GM12878 (cell line): ENCODE measurements around the gene LSAMP. TPM values are rescaled to one million over a fixed set of nuclear protein-coding genes. Genes with fewer than 3 reads are reported as not detected.

Experiments used
- ATAC-seq: fragments of 200-7000 bp; cut with Tn5 transposase; 3 replicates; pipeline ENCODE4 v1.9.1; 2020; ENCODE audit warnings: mild to moderate bottlenecking, moderate library complexity
- BruUV-seq: library from RNA; stranded (reverse); fragments of 400-500 nt; replicated peaks from 2 replicates; lab custom pipeline; 2021; lab: Mats Ljungman, UMichigan
- CTCF ChIA-PET: fragments of 300-600 bp; sonication (Branson Sonifier 250); formaldehyde crosslinking; extraction: SDS; loops from one replicate; lab custom pipeline; 2021; ENCODE audit warnings: inconsistent platforms; lab: Yijun Ruan, JAX
- POLR2A ChIA-PET: fragments of 350-600 bp; formaldehyde crosslinking; extraction: SDS; loops from one replicate; lab custom pipeline; 2021; ENCODE audit warnings: inconsistent platforms; lab: Charles Lee
- RAD21 ChIA-PET: fragments of 300-600 bp; sonication (Branson Sonifier 250); formaldehyde crosslinking; loops from one replicate; lab custom pipeline; 2023; ENCODE audit warnings: antibody characterized with exemption; ENCODE audit not compliant: unreplicated experiment; lab: Charles Lee
- SMC1A ChIA-PET: fragments of 300-600 bp; sonication (Branson Sonifier 250); formaldehyde crosslinking; loops from one replicate; lab custom pipeline; 2023; ENCODE audit not compliant: unreplicated experiment, uncharacterized antibody; lab: Charles Lee
- DNase-seq: peaks from one replicate; pipeline ENCODE4 v3.0.0-alpha.2; 2011; ENCODE audit warnings: low read depth, low spot score
- FAIRE-seq: peaks from 3 replicates; lab custom pipeline; 2011; peaks lifted over from hg19 to GRCh38; lab: Jason Lieb, UNC
- H2AFZ ChIP-seq: 2 replicates; pipeline ENCODE4 v1.6.0; 2011; ENCODE audit warnings: low read depth, low read length, control low read depth; ENCODE audit not compliant: control insufficient read depth
- H3K27ac ChIP-seq: 2 replicates; pipeline ENCODE4 v1.5.1; 2011; ENCODE audit warnings: control low read depth; ENCODE audit not compliant: control insufficient read depth, insufficient read depth
- H3K27me3 ChIP-seq, 2 experiments: replicated peaks in 1 of 2; 2 replicates each; pipeline versions ENCODE4 v1.6.0 to v1.6.1; 2011; ENCODE audit warnings: low read length in 1 of 2; ENCODE audit not compliant: control insufficient read depth in 2 of 2, insufficient read depth in 2 of 2
- H3K36me3 ChIP-seq, 2 experiments: 2 replicates each; pipeline ENCODE4 v1.5.1; 2011; ENCODE audit warnings: low read length in 1 of 2; ENCODE audit not compliant: control insufficient read depth in 2 of 2, insufficient read depth in 2 of 2
- H3K4me1 ChIP-seq: 2 replicates; pipeline ENCODE4 v1.6.1; 2011; ENCODE audit warnings: mild to moderate bottlenecking, low read length, moderate library complexity, mixed read lengths; ENCODE audit not compliant: control insufficient read depth, insufficient read depth
- H3K4me2 ChIP-seq: 2 replicates; pipeline ENCODE4 v1.6.0; 2011; ENCODE audit warnings: control low read depth; ENCODE audit not compliant: control insufficient read depth, insufficient read depth
- H3K4me3 ChIP-seq: fragments of 200-600 bp; sonication (generic); 2 replicates; pipeline ENCODE4 v1.5.1; 2016
- H3K79me2 ChIP-seq: 2 replicates; pipeline ENCODE4 v1.6.0; 2011; ENCODE audit warnings: low read length; ENCODE audit not compliant: control insufficient read depth, insufficient read depth
- H3K9ac ChIP-seq: 2 replicates; pipeline ENCODE4 v1.8.0; 2011; ENCODE audit warnings: low read length, control low read depth, mixed read lengths; ENCODE audit not compliant: control insufficient read depth, insufficient read depth
- H3K9me3 ChIP-seq: replicated peaks from 3 replicates; pipeline ENCODE4 v1.5.1; 2011; ENCODE audit warnings: mild to moderate bottlenecking, low read length; ENCODE audit not compliant: control insufficient read depth, insufficient read depth
- H4K20me1 ChIP-seq: 2 replicates; pipeline ENCODE4 v1.6.0; 2011; ENCODE audit not compliant: control insufficient read depth, insufficient read depth
- BACH1 ChIP-seq: fragments of 450-650 bp; IDR thresholded peaks from 2 replicates; pipeline ENCODE4 v1.6.1; 2017; ENCODE audit warnings: mild to moderate bottlenecking, borderline replicate concordance
- CHD1 ChIP-seq: IDR thresholded peaks from 2 replicates; pipeline ENCODE4 v1.6.1; 2012; ENCODE audit warnings: low read depth, low read length, improper control_type of control experiment
- CHD2 ChIP-seq: IDR thresholded peaks from 2 replicates; pipeline ENCODE4 v1.6.1; 2011; ENCODE audit warnings: low read depth, low read length, improper control_type of control experiment, borderline replicate concordance
- EGR1 ChIP-seq, 2 experiments: IDR thresholded peaks; 1 replicate in 1 of 2; 2 replicates in 1 of 2; pipeline ENCODE4 v1.6.1; 2011 to 2012; ENCODE audit warnings: low read depth in 2 of 2, low read length in 2 of 2, borderline replicate concordance in 1 of 2, mild to moderate bottlenecking in 1 of 2, moderate library complexity in 1 of 2
- MTA2 ChIP-seq: fragments of 450-650 bp; IDR thresholded peaks from 2 replicates; pipeline ENCODE4 v1.6.1; 2016; ENCODE audit warnings: low read depth, mild to moderate bottlenecking, moderate library complexity
- MYB ChIP-seq: fragments of 150-350 bp; IDR thresholded peaks from 2 replicates; pipeline ENCODE4 v1.6.1; 2014; ENCODE audit warnings: mild to moderate bottlenecking, low read depth, low read length, borderline replicate concordance
- RELA ChIP-seq: fragments of 450-650 bp; IDR thresholded peaks from 2 replicates; pipeline ENCODE4 v1.8.0; 2014; ENCODE audit warnings: borderline replicate concordance; ENCODE audit not compliant: partially characterized antibody
- SMAD5 ChIP-seq: IDR thresholded peaks from 2 replicates; pipeline ENCODE4 v1.6.1; 2016; ENCODE audit warnings: antibody characterized with exemption, low read depth
- SMARCA5 ChIP-seq: fragments of 450-650 bp; IDR thresholded peaks from 2 replicates; pipeline ENCODE4 v1.6.1; 2017; ENCODE audit warnings: mild to moderate bottlenecking
- SREBF2 ChIP-seq: IDR thresholded peaks from 2 replicates; pipeline ENCODE4 v1.6.1; 2012; ENCODE audit warnings: mild to moderate bottlenecking, low read length
- TCF7 ChIP-seq: IDR thresholded peaks from 2 replicates; pipeline ENCODE4 v1.6.1; 2014; ENCODE audit warnings: antibody characterized with exemption, borderline replicate concordance
- ZBED1 ChIP-seq: IDR thresholded peaks from 2 replicates; pipeline ENCODE4 v1.6.1; 2016; ENCODE audit warnings: borderline replicate concordance
- ZBTB40 ChIP-seq: fragments of 450-650 bp; IDR thresholded peaks from 2 replicates; pipeline ENCODE4 v1.6.1; 2016; ENCODE audit warnings: mild to moderate bottlenecking, moderate library complexity, borderline replicate concordance
- ZNF24 ChIP-seq: fragments of 450-650 bp; IDR thresholded peaks from 2 replicates; pipeline ENCODE4 v1.6.1; 2017; ENCODE audit warnings: antibody characterized with exemption, mild to moderate bottlenecking
- ZNF622 ChIP-seq: fragments of 450-650 bp; IDR thresholded peaks from 2 replicates; pipeline ENCODE4 v1.6.1; 2017; ENCODE audit warnings: mild to moderate bottlenecking, inconsistent platforms
- WGBS: methylation state at CpG from one replicate; pipeline ENCODE4 v1.1.6; 2016; ENCODE audit warnings: low lambda C conversion rate; ENCODE audit not compliant: insufficient replicate concordance, insufficient coverage; ENCODE audit errors: missing lambda C conversion rate; 5-methylcytosine and 5-hydroxymethylcytosine counted together
- in situ Hi-C: fragments of 300-500 bp; cut with MboI; formaldehyde crosslinking; loops from 9 replicates; pipeline ENCODE4 v1.14.3; 2018; ENCODE audit warnings: mixed read lengths
- intact Hi-C: fragments of 100-400 bp; cut with micrococcal nuclease; formaldehyde crosslinking; loops from one replicate; pipeline ENCODE4 v1.14.2; 2022; ENCODE audit not compliant: unreplicated experiment
- polyA plus RNA-seq, 11 experiments: library from polyadenylated mRNA; depleted of rRNA in 4 of 11; unstranded in 6 of 11; stranded (reverse) in 5 of 11; fragments of >200 nt; fragmentation: Nextera tagmentation in 4 of 11; fragmentation: Illumina TruSeq in 1 of 11; extraction: Ambion mirVana in 4 of 11; extraction: Trizol in 1 of 11; gene quantifications; 1 replicate in 1 of 11; 2 replicates in 10 of 11; pipeline versions ENCODE4 v1.2.1 to v1.2.3, GENCODE V29; 2011 to 2016; ENCODE audit warnings: inconsistent platforms in 2 of 11, missing spikeins in 2 of 11, low read depth in 1 of 11
- total RNA-seq, 4 experiments: library from RNA; depleted of rRNA in 3 of 4; stranded (reverse); fragments of >200 nt in 3 of 4; fragmentation: Illumina TruSeq in 1 of 4; extraction: Trizol in 1 of 4; gene quantifications; 2 replicates each; pipeline versions ENCODE4 v1.2.1 to v1.2.3, GENCODE V29; 2013 to 2021

LSAMP gene
- total and polyA plus RNA-seq, 10 of the 15 experiments (the other 5 are each of a cell fraction or from before 2014, with no cell fraction given) = 2.0 to 12.7 (median 6.5) TPM

GRCh38 chr3:115779011-115779410 lies 666.3 kb downstream of the LSAMP start:
- Histone ChIP-seq H4K20me1 (no peaks in the 10 kb centered on the region), H2AFZ (no peak overlapping the region), H3K27me3 (peaks cover 0 to 2% of the 10 kb centered on the region in 2 experiments; a peak in 2 of 4 replicates), H3K4me1 (no peaks in the 10 kb centered on the region; the same call in 1 of the 2 replicates), H3K9ac (no peak overlapping the region), H3K36me3 (no peaks in the 10 kb centered on the region), H3K9me3 (no peaks in the 10 kb centered on the region), H3K27ac (no peak overlapping the region), H3K79me2 (no peaks in the 10 kb centered on the region), H3K4me2 (no peak overlapping the region), H3K4me3 (no peak overlapping the region)
- ChIA-PET POLR2A (no interaction called here), SMC1A (no interaction called here), RAD21 (no interaction called here), CTCF (no interaction called here)
- intact Hi-C loops (no loop called here), in situ Hi-C loops (no loop called here)
- FAIRE-seq (no peak), ATAC-seq (no peak), DNase-seq (no peak)
- 49% methylated on average over 2 of the region's 2 CpGs for WGBS
- no peak for TF ChIP-seq ZBTB40
- BruUV-seq = no TSS peak

- Histone ChIP-seq H3K27ac (no peak overlapping the region), H3K4me2 (no peak overlapping the region), H3K9ac (no peak overlapping the region), H3K4me1 (no peaks in the 10 kb centered on the region), H3K27me3 (peaks cover 0 to 4% of the 10 kb centered on the region in 2 experiments; a peak in 3 of 4 replicates), H4K20me1 (no peaks in the 10 kb centered on the region), H3K79me2 (no peaks in the 10 kb centered on the region), H3K36me3 (no peaks in the 10 kb centered on the region), H3K4me3 (no peak overlapping the region), H2AFZ (no peak overlapping the region), H3K9me3 (no peaks in the 10 kb centered on the region)
- TF ChIP-seq ZBED1 (no peak), SMAD5 (no peak), TCF7 (no peak), MTA2 (no peak), ZNF622 (no peak), SREBF2 (no peak), MYB (no peak), EGR1 (IDR thresholded peaks at IDR 0.05; ENCODE audit: borderline replicate concordance in 1 of 2, low read depth in 2 of 2, low read length in 2 of 2) (no peak), CHD1 (no peak), SMARCA5 (no peak), ZNF24 (no peak), BACH1 (no peak), CHD2 (no peak), RELA (no peak)
- ATAC-seq (no peak), DNase-seq (no peak), FAIRE-seq (no peak)
- ChIA-PET RAD21 (no interaction called here), SMC1A (no interaction called here), POLR2A (no interaction called here), CTCF (interaction anchor here (0.6 to 1.5 kb wide), 2 partner anchors 11 to 1292 kb away, joined by 3 to 8 read pairs; no protein-coding TSS in a partner anchor)
- BruUV-seq = no TSS peak
- in situ Hi-C loops = no loop called here
- intact Hi-C loops = no loop called here
- WGBS = 5% methylated on average over 1 of the region's 1 CpG
Observed at GRCh38 chr3:115772951-115773350, 672.3 kb downstream of the LSAMP start.
